Left lung (tissue), 10 donors: ENCODE data around the gene TBL1Y. TPM values are rescaled to one million over a fixed set of nuclear protein-coding genes. Genes with fewer than 3 reads are reported as not detected.

ENCODE experiments used
- ATAC-seq: fragments of 200-7000 bp; cut with Tn5 transposase; one replicate; pipeline ENCODE4 v1.9.1; 2020; ENCODE audit warnings: moderate library complexity
- DNase-seq, 4 donors: peaks; one replicate each; pipeline ENCODE4 v3.0.0-alpha.2; 2013 to 2020
- H3K27ac ChIP-seq, 2 donors: fragments of 200-600 bp; sonication (generic) in 1 of 2; one replicate each; pipeline versions ENCODE4 v1.5.0 to v1.8.0; 2020 to 2021
- H3K27me3 ChIP-seq, 2 donors: fragments of 200-600 bp; sonication (generic) in 1 of 2; one replicate each; pipeline versions ENCODE4 v1.5.0 to v1.8.0; 2020 to 2021
- H3K36me3 ChIP-seq, 2 donors: fragments of 200-600 bp; sonication (generic) in 1 of 2; one replicate each; pipeline versions ENCODE4 v1.5.0 to v1.8.0; 2020 to 2021
- H3K4me1 ChIP-seq, 2 donors: fragments of 200-600 bp; one replicate each; pipeline ENCODE4 v1.8.0; 2021
- H3K4me3 ChIP-seq, 2 donors: fragments of 200-600 bp; sonication (generic) in 1 of 2; one replicate each; pipeline versions ENCODE4 v1.5.0 to v1.8.0; 2020 to 2021; ENCODE audit warnings: mild to moderate bottlenecking in 1 of 2
- H3K9me3 ChIP-seq, 2 donors: fragments of 200-600 bp; sonication (generic) in 1 of 2; one replicate each; pipeline versions ENCODE4 v1.5.0 to v1.8.0; 2020 to 2021
- CTCF ChIP-seq, 2 donors: fragments of 200-600 bp; sonication (generic) in 1 of 2; IDR thresholded peaks; one replicate each; pipeline versions ENCODE4 v1.5.0 to v1.8.0; 2021; ENCODE audit warnings: antibody characterized with exemption in 2 of 2
- intact Hi-C, 2 donors: fragments of 100-400 bp; cut with DNase I; formaldehyde crosslinking; loops; one replicate each; pipeline versions ENCODE4 v1.11.2 to v1.14.2; 2022
- polyA plus RNA-seq, 6 donors: library from polyadenylated mRNA; unstranded; fragments of 120-200 nt; gene quantifications; one replicate each; pipeline ENCODE4 v1.2.1, GENCODE V29; 2013; ENCODE audit not compliant: insufficient read length in 6 of 6
- total RNA-seq, 2 donors: library from RNA; stranded (reverse); fragmentation: NEBNext Ultra II Directional; extraction: Animal tissue kit (Norgen Biotek cat#: 25700); gene quantifications; one replicate each; pipeline ENCODE4 v1.2.1, GENCODE V29; 2021
- donor health status: DM: no; HTN: yes; CAD: no.
- donor health status: DM: no; HTN: no; CAD: no.

Gene TBL1Y
- total and polyA plus RNA-seq, 8 donors = 0.10 to 2.0 (median 1.5) TPM; not detected in 3

GRCh38 chrY:6928265-6928664, 17.8 kb downstream of the TBL1Y start:
- H3K4me1 ChIP-seq = no peaks in the 10 kb centered on the region
- ATAC-seq (no peak), DNase-seq (no peak)
- no peak overlapping the region for H3K4me3 ChIP-seq
- no peaks in the 10 kb centered on the region for H3K9me3 ChIP-seq
- TF ChIP-seq CTCF (IDR thresholded peaks at IDR 0.05) = no peak
- intact Hi-C loops = no loop called here
- H3K27me3 ChIP-seq = no peaks in the 10 kb centered on the region
- H3K36me3 ChIP-seq = no peaks in the 10 kb centered on the region
- H3K27ac ChIP-seq = no peak overlapping the region

GRCh38 chrY:6929237-6929636, 18.7 kb downstream of the TBL1Y start:
- Histone ChIP-seq H3K27ac (no peak overlapping the region), H3K9me3 (no peaks in the 10 kb centered on the region), H3K36me3 (no peaks in the 10 kb centered on the region), H3K4me3 (no peak overlapping the region), H3K27me3 (no peaks in the 10 kb centered on the region), H3K4me1 (no peaks in the 10 kb centered on the region)
- no peak for TF ChIP-seq CTCF (IDR thresholded peaks at IDR 0.05)
- ATAC-seq = no peak
- intact Hi-C loops = no loop called here
- no peak for DNase-seq

GRCh38 chrY:6931779-6932396, 21.4 kb downstream of the TBL1Y start:
- H3K4me3 ChIP-seq = no peak overlapping the region
- H3K27ac ChIP-seq = no peak overlapping the region
- H3K4me1 ChIP-seq = no peaks in the 10 kb centered on the region
- H3K36me3 ChIP-seq = no peaks in the 10 kb centered on the region
- no peaks in the 10 kb centered on the region for H3K9me3 ChIP-seq
- H3K27me3 ChIP-seq = no peaks in the 10 kb centered on the region
- ATAC-seq (no peak), DNase-seq (no peak)
- TF ChIP-seq CTCF (IDR thresholded peaks at IDR 0.05) = no peak
- intact Hi-C loops = no loop called here

GRCh38 chrY:6935497-6935896, 25.0 kb downstream of the TBL1Y start:
- intact Hi-C loops = no loop called here

GRCh38 chrY:6947695-6948094, 37.2 kb downstream of the TBL1Y start:
- H3K36me3 ChIP-seq = no peaks in the 10 kb centered on the region
- intact Hi-C loops = no loop called here
- no peak overlapping the region for H3K4me3 ChIP-seq
- DNase-seq = no peak
- no peak for ATAC-seq
- H3K9me3 ChIP-seq = no peaks in the 10 kb centered on the region
- H3K27me3 ChIP-seq = no peaks in the 10 kb centered on the region
- no peak overlapping the region for H3K27ac ChIP-seq
- TF ChIP-seq CTCF (IDR thresholded peaks at IDR 0.05) = no peak
- H3K4me1 ChIP-seq = no peaks in the 10 kb centered on the region

More at GRCh38 chrY:6935497-6935896, 25.0 kb downstream of the TBL1Y start:
- ATAC-seq = no peak
- Histone ChIP-seq H3K27me3 (no peaks in the 10 kb centered on the region), H3K27ac (no peak overlapping the region), H3K36me3 (no peaks in the 10 kb centered on the region), H3K4me1 (no peaks in the 10 kb centered on the region), H3K9me3 (no peaks in the 10 kb centered on the region), H3K4me3 (no peak overlapping the region)
- TF ChIP-seq CTCF (IDR thresholded peaks at IDR 0.05) = no peak
- DNase-seq = no peak
